ENCODE results near the gene TRPM2. TPM values are rescaled to one million over a fixed set of nuclear protein-coding genes. Genes with fewer than 3 reads are reported as not detected.
"Not testable (repeated sequence)": the region's sequence is repeated elsewhere in the genome, so short reads cannot be mapped to it uniquely, and the experiment has no call there.

TRPM2 gene
- polyA plus RNA-seq, 12 donors: 0.60 to 2.2 (median 1.4) TPM; not detected in 2

GRCh38 chr21:44354001-44354405, 582 bp downstream of the TRPM2 start:
- no peak for DNase-seq

- no peak for DNase-seq
Measured at GRCh38 chr21:44354775-44355771, 1.7 kb downstream of the TRPM2 start.

- no peak for DNase-seq
Measured at GRCh38 chr21:44356160-44356559, 2.7 kb downstream of the TRPM2 start.

GRCh38 chr21:44356636-44357035, 3.2 kb downstream of the TRPM2 start:
- DNase-seq: no peak

- no peak for DNase-seq
Measured at GRCh38 chr21:44357064-44357837, 3.8 kb downstream of the TRPM2 start.

- no peak for DNase-seq
Measured at GRCh38 chr21:44359396-44359795, 6.0 kb downstream of the TRPM2 start.

- DNase-seq: no peak
Measured at GRCh38 chr21:44360159-44360558, 6.7 kb downstream of the TRPM2 start.

- not testable (repeated sequence) for DNase-seq
Measured at GRCh38 chr21:44361903-44362302, 8.5 kb downstream of the TRPM2 start.

- no peak for DNase-seq
Measured at GRCh38 chr21:44363278-44363677, 9.9 kb downstream of the TRPM2 start.

- DNase-seq: no peak
Measured at GRCh38 chr21:44364151-44365053, 11.0 kb downstream of the TRPM2 start.

GRCh38 chr21:44365251-44365966, 12.0 kb downstream of the TRPM2 start:
- DNase-seq: no peak

GRCh38 chr21:44365967-44366585, 12.7 kb downstream of the TRPM2 start:
- DNase-seq: no peak

- no peak for DNase-seq
Measured at GRCh38 chr21:44366586-44367211, 13.3 kb downstream of the TRPM2 start.

- DNase-seq: no peak
Measured at GRCh38 chr21:44368711-44369446, 15.5 kb downstream of the TRPM2 start.

- DNase-seq: no peak
Measured at GRCh38 chr21:44370027-44370735, 16.8 kb downstream of the TRPM2 start.

GRCh38 chr21:44370786-44371410, 17.5 kb downstream of the TRPM2 start:
- DNase-seq: no peak

GRCh38 chr21:44371596-44371995, 18.2 kb downstream of the TRPM2 start:
- no peak for DNase-seq

- DNase-seq: no peak
Measured at GRCh38 chr21:44372616-44373015, 19.2 kb downstream of the TRPM2 start.
